GM18868 (cell line): ENCODE results near the gene UMAD1.

Source experiments
- ATAC-seq: cut with Tn5 transposase; IDR thresholded peaks from one replicate; pipeline ENCODE4 v1.9.1; 2021; ENCODE audit warnings: mild to moderate bottlenecking, moderate library complexity; ENCODE audit not compliant: unreplicated experiment

UMAD1 gene

GRCh38 chr7:7687800-7688199, 47.2 kb downstream of the UMAD1 start:
- no peak for ATAC-seq

- peak; percentile 62 for ATAC-seq
Measured at GRCh38 chr7:7688310-7688709, 47.8 kb downstream of the UMAD1 start.

GRCh38 chr7:7688956-7689355, 48.4 kb downstream of the UMAD1 start:
- no peak for ATAC-seq

- no peak for ATAC-seq
Measured at GRCh38 chr7:7693881-7694280, 53.3 kb downstream of the UMAD1 start.

- no peak for ATAC-seq
Measured at GRCh38 chr7:7694542-7694941, 54.0 kb downstream of the UMAD1 start.

- ATAC-seq: no peak
Measured at GRCh38 chr7:7695111-7695817, 54.7 kb downstream of the UMAD1 start.

- ATAC-seq: no peak
Measured at GRCh38 chr7:7696458-7697119, 56.0 kb downstream of the UMAD1 start.

- no peak for ATAC-seq
Measured at GRCh38 chr7:7698930-7699329, 58.4 kb downstream of the UMAD1 start.

GRCh38 chr7:7699380-7699779, 58.8 kb downstream of the UMAD1 start:
- ATAC-seq: no peak

GRCh38 chr7:7699970-7700369, 59.4 kb downstream of the UMAD1 start:
- ATAC-seq: no peak

- peak; percentile 63 for ATAC-seq
Measured at GRCh38 chr7:7701527-7701926, 61.0 kb downstream of the UMAD1 start.

- ATAC-seq: no peak
Measured at GRCh38 chr7:7702826-7703225, 62.3 kb downstream of the UMAD1 start.

GRCh38 chr7:7703427-7703826, 62.9 kb downstream of the UMAD1 start:
- no peak for ATAC-seq

GRCh38 chr7:7704867-7705266, 64.3 kb downstream of the UMAD1 start:
- no peak for ATAC-seq

GRCh38 chr7:7705318-7705717, 64.8 kb downstream of the UMAD1 start:
- ATAC-seq: no peak

GRCh38 chr7:7706101-7706511, 65.6 kb downstream of the UMAD1 start:
- peak; percentile 63 for ATAC-seq

GRCh38 chr7:7706556-7707172, 66.1 kb downstream of the UMAD1 start:
- ATAC-seq: peak; percentile 44

- ATAC-seq: no peak
Measured at GRCh38 chr7:7707246-7707645, 66.7 kb downstream of the UMAD1 start.

GRCh38 chr7:7707806-7708205, 67.3 kb downstream of the UMAD1 start:
- ATAC-seq: no peak

- no peak for ATAC-seq
Measured at GRCh38 chr7:7709291-7709690, 68.7 kb downstream of the UMAD1 start.

GRCh38 chr7:7710469-7710868, 69.9 kb downstream of the UMAD1 start:
- ATAC-seq: no peak

GRCh38 chr7:7713730-7714129, 73.2 kb downstream of the UMAD1 start:
- ATAC-seq: no peak
